Pericardium fibroblast (primary cell): ENCODE results near the gene C19orf53. TPM values are rescaled to one million over a fixed set of nuclear protein-coding genes. Genes with fewer than 3 reads are reported as not detected.

Source experiments
- total RNA-seq: library from RNA; depleted of rRNA; stranded (reverse); fragments of >200 nt; gene quantifications from 2 replicates; pipeline ENCODE4 v1.2.3, GENCODE V29; 2015

The C19orf53 gene
- total RNA-seq, result 154 and 162 TPM in 2 replicates

GRCh38 chr19:13774217-13775191 is at the start of gene C19orf53:
TSS of gene C19orf53 (plus strand) at chr19:13774456. CDS start at chr19:13774478, 22 bp downstream.

GRCh38 chr19:13764101-13764807 is 10.0 kb upstream of the C19orf53 start, which contains the start of gene MRI1:
TSS of gene MRI1 (plus strand) at chr19:13764522. CDS start at chr19:13764589, 67 bp downstream.

GRCh38 chr19:13794757-13795589 is 20.7 kb downstream of the C19orf53 start, which contains the start of gene ZSWIM4:
TSS of gene ZSWIM4 (plus strand) at chr19:13795443. CDS start at chr19:13795649, 206 bp downstream.

Other genes starting within 250 kb of the C19orf53 start
- gene MRI1, start 9.9 kb upstream of the C19orf53 start, total RNA-seq, result 23.2 and 37.3 TPM in 2 replicates
- gene ZSWIM4, start 21.0 kb downstream of the C19orf53 start, total RNA-seq, result 1.8 and 6.0 TPM in 2 replicates
- not detected in 2 replicates for gene NANOS3, start 102.7 kb downstream of the C19orf53 start, total RNA-seq
- 0.09 TPM in 1 of 2 replicates, not detected in the other for gene BRME1, start 131.7 kb downstream of the C19orf53 start, total RNA-seq
- 14.9 and 21.4 TPM in 2 replicates for gene CC2D1A, start 131.7 kb downstream of the C19orf53 start, total RNA-seq
- gene PODNL1, start 164.0 kb downstream of the C19orf53 start, total RNA-seq, result 6.5 and 8.2 TPM in 2 replicates
- gene DCAF15, start 178.1 kb downstream of the C19orf53 start, total RNA-seq, result 15.1 and 20.4 TPM in 2 replicates
- 2.4 and 4.3 TPM in 2 replicates for gene RFX1, start 231.9 kb downstream of the C19orf53 start, total RNA-seq